ENCODE measurements around the gene CDYL. TPM values are rescaled to one million over a fixed set of nuclear protein-coding genes. Genes with fewer than 3 reads are reported as not detected.
A peak's percentile ranks its signal among the peaks of the same experiment; 100 is the strongest.

Gene CDYL
- total RNA-seq, 1 donor from 2014 or later = 29.3 TPM

DNA sequence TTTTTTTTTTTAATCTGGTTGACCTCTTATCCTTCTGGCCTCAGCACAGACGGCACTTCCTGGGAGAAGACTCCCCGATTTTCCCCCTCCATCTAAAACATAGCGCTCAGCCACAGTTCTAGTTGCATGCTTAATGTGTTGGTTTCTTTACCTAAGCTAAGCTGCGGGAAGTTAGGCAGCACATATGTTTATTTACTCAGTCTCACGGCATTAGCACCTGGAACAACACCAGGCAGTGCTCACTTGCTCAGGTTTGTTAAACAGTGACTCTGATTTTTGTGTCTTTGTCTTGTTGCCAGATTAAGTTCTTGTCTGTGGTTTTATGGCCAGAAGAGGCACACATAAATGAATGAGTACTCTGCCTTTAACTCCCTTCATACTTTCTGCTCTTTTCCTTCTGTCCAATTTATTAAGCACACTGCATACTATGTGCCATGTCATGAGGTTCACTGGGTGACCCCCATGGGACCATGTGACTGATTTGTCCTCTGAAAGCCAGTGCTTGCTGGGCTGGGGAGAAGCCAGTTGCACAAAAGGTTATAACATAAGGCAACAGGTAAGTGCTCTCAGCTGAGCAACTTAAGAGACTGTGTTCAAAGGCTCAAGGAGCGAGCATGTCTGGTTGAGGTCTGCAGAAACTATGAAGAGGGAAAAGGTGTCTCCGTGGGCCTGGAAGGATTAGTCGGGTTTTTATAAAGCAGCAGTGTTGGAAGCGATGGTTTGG, 134.0 kb downstream of the CDYL start:
- no peak for DNase-seq

DNA sequence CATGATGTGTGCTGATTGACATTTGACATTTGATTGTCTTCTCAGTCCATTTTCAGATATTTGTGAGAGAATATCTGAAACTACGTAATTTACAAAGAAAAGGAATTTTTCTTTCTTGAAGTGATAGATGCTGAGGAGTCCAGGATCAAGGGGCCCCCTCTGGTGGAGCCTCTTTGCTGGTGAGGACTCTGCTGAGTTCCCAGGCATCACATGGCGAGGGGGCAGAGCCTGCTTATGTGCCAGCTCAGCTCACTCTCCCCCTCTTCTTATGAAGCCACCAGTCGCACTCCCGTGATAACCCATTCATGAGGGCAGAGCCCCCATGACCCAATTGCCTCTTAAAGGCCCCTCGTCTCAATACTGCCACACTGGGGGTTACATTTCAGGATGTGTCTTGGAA, 136.4 kb downstream of the CDYL start:
- no peak for DNase-seq

DNA sequence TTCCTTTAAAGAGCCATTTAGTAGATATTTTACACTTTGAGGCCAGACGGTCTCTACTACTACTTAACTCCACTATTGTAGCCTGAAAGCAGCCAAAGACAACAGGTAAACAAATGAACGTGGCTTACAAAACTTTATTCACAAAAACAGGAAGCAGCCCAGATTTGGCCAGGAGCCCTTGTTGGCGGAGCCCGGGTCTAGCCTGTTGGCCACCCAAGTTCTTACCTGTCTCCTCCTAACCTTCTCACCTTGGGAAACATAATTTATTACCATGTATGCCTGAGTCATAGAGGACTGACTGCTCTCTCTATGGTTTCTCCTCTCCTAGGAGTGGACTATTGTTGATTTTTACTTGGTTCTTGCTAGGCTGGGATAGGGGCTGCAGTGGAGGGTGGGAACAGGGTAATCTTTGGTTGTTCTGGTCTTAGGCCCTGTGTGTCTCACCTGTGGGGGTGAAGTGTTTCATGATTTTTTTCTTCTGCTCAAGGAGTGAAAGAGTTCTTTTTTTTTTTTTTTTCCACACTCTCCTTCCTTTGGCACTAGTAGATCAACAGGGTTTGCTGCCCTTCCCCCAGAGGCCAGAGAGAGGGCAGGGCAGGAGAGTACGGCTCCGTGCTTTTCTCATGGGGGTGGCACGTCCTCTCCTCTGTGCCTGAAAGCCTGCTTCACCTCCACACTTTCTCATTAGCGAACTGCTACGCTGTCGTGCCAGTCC, 137.7 kb downstream of the CDYL start:
- peak; percentile 31 for DNase-seq

DNA sequence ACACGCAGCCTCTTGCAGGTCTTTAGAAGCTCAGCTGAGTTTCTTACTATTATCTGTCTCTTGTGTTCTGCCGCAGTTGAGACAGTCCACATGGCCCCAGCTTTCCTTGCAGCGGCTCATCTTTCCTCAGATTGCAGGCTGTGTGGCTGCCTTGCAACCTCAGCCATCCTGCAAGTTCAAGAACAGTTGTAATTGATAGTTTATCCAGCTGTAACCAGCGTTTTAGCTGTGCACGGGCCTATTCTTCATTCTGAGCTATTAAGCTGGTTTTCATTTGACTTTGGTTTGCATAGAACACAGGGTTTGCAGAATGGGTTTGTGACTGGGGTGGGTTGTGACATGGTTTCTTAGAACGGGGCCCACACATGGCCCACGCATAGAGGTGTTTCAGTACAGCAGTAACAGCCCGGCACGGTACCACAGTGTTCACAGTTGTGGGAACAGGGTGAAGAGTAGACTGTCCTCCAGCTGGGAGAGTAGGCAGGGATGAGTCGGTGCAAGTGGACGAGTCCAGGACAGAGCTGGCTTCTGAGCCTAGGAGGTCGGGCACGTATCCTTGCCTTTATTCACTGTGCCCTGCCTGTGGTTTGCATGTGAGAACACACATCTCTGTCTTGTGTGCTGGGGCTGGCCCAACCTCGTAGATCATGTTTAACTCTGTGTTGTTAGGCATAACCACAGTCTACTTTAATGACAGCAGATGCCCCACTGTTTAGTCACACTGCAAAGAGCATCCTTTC, 138.4 kb downstream of the CDYL start:
- DNase-seq = no peak

DNA sequence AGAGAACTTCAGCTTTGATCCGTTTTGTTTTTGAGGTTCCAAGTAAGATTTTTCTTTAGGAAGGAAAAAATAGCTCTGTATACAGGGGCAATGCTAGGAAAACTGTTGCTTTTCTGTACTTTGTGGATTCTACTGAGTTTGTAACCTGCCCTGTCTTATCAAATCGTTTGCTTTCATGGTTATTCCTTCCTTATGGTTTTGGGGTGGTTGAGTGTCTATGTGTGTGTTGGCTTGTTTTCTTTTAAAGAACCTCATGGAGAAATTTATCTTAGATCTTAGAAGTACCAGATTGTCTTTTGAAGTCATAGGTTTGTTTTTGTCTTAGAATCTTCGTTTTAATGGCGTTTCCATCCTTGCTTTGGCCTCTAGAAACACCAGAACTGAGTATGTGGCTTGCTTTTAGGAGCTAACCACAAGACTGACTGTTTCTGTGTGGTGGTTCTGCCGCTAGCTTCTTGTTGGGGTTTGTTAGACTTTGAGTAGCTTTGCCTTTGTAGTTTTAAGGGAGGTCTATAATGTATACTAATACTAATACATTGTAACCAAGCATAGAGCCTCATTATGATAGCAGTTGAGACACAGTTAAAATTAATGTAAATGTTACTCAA, 140.9 kb downstream of the CDYL start:
- no peak for DNase-seq

DNA sequence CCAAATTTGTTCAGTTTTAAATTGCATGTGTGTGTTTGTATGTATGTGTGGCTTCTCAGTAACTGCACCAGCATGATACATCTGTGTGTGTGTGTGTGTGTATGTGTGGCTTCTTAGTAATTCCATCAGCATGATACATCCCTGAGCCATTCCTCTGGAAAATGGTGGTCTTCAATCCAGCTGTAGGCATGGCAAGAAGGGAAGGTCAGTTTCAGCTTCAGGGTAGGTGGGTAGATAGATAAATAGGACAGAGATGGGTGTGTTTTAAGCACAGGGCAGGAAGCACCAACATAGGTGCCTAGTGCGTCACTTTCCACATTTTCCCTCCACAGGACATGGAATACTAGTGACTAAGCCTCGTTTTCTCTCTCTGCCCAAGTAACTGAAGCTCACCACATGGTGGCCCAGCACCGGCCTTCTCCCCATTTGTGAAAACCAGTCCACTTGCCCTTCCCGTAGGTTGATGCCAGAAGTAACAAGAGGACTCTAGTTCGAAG, 144.8 kb downstream of the CDYL start:
- DNase-seq = peak; percentile 56

DNA sequence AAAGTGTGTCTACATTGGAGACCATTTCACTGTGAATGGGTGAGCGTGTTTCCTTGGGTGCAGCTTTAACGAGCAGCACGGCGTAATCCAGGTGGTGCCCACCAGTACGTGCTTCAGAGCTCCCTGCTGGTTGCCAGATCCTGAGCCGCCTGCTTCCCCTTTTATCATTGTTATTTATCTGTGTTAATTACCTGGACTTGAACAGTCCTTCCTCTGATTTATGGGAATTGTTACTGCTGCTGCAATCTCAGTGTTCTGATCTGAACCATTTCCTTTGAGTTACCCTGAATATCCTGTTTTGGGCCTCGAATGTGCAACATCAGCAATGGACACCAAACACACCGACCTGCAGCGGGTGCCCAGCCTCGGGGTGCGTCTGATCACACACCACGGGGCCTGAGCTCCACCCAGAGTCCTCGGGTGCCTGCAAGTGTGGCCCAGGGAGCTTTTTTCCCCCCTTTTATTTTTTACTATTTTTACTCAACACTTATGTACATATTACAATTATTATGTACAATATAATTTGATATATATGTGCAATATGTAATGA, 146.4 kb downstream of the CDYL start:
- peak; percentile 70 for DNase-seq

DNA sequence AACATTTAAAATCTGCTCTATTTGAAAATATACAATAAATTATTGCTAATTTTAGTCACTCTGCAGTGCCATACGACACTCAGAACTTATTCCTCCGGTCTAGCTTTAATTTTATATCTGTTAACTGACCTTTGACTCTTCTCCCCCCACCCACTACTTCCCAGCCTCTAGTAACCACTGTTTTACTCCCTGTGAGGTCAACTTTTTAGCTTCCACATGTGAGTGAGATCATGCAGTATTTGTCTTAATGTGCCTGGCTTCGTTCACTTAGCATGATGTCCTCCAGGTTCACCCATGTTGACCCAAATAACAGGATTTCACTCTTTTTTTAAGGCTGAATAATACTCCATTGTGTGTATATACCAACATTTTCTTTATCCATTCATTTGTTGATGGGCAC, 146.9 kb downstream of the CDYL start:
- DNase-seq = peak; percentile 31

DNA sequence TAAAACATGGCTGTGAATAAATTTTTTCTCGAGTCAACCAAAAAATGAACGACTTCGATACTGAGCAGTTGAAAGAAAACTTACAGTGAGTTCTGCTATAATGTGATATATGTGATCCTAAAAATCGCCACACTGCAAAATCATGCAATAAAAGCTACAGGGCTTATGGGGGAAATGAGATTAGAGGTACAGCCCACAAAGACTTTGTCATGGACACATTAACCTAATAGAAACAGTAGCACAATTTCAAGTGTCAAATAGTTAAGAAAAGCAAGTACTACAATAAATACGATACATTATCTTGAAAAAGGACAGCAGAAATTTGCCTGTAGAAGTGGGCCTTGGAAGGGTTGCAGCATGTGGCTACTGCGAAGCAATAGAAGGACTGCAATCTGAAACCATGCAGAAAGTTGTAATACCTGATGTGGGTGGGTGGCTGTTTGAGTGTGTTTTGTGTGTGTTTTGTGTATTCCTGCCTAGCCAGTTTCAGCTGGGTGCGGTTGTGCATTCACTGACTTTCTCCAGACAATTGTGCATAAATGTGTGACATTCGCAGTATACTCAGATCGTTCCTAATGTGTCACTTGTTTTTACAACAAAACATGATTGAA, 148.6 kb downstream of the CDYL start:
- no peak for DNase-seq

DNA sequence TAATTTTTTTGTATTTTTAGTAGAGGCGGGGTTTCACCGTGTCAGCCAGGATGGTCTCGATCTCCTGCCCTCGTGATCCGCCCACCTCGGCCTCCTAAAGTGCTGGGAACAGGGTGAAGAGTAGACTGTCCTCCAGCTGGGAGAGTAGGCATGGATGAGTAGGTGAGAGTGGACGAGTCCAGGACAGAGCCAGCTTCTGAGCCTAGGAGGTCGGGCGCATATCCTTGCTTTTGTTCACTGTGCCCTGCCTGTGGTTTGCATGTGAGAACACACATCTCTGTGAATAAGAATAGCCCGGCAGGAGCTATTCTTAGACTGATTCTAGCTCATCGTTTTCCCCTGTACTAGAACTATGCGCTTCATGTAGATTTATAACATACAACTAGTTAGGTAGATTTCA, 149.4 kb downstream of the CDYL start:
- DNase-seq = no peak

DNA sequence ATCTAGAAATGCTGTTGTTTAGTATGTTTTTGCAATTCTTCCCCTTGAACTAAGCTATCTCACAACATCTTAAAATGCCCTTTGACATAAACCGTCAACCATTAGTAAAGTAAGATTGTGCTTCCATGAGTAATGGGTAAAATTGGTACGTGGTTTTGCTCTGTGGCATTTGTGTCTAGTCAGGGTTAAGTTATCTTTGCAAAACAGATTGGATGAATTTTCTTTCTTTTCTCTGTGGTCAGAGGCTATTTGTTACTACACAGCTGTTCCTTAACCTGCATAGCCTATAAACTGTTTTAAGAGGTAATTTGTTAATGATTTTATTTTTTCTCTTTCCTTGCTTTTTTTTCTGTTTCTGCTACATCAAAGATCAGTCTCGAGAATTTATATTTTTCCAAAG, 152.2 kb downstream of the CDYL start:
- no peak for DNase-seq

DNA sequence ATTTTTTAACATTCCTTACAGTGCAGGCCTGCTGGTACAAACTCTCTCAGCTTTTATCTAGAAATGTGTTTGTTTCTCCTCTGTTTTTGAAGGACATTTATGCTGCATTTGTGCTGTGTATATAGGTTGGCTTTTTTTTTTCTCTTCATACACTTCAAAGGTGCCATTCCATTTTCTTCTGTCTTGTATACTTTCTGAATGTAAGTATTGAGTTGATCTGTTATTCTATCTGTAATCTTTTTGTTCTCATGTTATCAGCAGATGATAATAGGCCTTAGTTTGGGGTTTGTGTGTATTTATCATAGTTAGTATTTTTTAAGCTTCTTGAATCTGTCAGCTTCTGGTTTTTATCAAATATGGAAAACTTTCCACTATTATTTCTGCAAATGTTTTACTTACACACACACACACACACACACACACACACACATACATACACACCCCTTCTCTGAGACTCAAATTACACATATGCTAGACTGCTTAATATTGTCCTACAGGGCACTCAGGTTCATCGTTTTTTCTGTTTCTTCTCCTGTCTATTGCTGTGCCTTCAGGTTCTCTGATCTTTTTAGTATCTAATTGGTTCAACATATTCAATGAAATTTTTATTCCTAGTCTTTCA, 153.0 kb downstream of the CDYL start:
- DNase-seq = no peak

DNA sequence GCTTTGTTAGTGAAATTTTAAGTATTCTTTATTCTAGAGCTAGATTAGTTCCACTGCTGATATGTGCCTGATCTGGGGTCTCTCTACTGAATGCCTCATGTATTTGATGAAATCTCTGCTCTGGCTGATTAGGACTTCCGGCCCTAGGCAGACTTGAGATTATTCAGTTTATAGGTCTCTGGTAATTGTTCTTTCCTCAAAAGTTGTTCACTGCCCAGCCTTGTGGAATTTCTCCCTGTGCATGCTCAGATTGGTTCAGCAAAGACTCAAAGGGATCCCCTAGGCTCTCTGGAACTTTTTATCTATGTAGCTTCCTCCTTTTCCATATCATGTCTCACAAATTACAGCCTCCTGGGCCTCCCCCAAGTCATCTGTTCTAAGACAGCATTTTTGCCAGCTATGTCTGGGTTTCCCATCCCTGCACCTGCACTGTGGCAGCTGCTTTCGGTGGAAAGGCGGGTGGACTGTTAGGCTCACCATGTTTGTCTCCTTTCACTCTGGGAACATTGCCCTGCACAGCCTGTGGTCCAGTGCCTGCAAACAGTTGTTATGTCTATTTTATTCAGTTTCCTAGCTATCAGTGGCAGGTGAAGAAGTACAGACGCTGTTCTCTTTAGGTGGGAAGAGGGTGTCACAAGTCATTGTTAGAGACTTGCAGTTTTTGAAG, 154.0 kb downstream of the CDYL start:
- DNase-seq = no peak

DNA sequence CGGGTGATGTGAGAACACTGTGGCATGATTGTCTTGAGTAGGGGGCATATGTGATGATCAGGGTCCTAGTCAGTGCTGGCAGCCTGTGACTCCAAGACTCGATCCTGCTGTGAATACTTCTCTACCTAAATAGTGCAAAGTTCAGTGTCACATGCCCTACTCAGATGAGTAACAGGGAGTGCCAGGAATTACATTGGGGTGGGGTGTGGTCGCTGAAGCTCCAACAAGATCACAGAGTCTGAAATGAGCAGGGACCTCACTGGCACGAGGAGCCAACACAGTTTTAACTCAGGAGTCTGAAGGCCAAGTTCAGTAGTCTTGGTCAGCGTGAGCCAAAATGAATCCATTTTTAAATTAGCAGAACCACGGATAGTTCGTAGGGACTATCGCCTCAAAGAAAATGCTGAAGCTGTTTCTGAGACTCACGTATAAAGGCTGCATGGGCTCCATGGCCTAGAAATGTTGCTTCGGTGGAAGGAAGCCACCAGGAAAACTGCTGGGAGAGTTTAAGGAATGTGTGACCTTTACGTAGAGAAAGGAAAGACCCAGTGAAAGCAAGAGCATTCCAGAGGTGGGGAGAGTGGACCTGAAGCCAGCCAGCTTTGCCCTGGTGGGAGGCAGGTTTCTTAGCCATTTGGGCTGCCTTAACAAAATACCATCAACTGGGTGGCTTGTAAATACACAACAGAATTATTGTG, 155.5 kb downstream of the CDYL start:
- peak; percentile 31 for DNase-seq

DNA sequence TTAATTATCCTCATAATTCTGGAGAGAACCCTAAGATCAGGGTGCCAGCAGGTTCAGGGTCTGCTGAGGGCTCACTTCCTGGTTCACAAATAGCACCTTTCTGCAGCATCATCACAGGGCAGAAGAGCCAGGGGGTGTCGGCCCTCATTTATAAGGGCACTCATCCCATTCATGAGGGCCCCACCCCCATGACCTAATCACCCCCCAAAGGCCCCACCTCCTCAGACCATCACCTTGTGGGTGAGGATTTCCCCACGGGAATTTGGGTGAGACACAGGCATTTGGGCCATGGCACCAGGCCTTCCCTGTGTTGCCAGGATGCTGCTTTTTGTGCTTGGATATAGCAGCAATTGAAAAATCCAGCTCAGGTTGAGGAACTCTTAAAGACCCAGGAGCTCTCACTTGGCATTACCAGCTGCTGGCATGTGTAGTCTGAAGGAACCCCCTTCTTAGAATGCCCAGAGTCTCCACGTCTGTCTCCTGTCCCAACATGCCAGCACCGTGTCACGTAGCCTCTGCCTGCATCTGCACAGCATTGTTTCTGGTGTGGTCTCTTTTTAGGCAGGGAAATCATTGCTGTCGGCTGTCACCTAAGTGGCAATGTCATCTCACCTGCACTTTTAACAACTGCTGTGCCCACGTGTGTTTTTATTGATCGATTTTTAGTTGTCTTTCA, 156.2 kb downstream of the CDYL start:
- DNase-seq = no peak

DNA sequence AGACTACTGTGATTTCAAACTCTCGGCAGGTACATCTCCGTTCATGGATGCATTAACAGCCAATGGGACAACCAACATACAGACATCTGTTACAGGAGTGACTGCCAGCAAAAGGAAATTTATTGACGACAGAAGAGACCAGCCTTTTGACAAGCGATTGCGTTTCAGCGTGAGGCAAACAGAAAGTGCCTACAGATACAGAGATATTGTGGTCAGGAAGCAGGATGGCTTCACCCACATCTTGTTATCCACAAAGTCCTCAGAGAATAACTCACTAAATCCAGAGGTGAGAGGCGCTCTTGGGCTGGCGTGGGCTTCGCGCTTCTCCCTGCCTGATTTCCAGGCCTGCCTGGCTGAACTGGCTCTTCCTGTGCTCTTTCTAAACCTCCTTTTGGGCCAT, 159.3 kb downstream of the CDYL start:
- no peak for DNase-seq

DNA sequence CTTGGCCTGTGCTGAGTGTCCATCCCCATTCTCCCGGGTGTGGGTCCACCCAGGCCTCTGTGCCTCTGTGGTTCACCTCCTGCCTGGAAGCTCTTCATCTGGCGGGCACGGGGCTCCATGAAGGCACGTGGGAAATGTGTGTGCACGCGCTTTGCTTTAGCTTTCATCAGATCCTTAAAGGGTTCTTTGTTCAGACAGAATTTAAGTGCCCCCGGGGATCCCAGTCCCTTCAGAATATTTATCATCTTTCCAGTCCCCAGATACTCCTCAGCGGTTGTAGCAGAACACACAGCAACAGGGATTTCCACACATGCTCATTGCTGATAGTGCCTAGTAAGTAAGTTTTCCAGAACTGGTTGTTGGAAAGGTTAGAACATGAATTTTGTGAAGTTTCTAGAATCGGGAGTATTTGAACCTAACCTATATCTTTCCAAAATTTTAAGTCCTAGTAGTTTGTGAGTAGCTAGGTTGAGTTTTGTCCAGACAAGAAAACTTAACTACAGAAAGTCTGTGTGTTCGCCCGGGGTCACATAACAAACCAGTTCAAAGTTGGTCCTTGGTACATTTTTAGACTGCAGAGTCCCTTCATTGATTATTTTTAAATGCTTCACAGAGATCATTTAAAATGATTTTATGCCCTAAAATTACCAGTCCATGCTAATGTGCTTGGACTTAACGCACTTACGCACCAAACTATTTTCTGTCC, 159.9 kb downstream of the CDYL start:
- no peak for DNase-seq

DNA sequence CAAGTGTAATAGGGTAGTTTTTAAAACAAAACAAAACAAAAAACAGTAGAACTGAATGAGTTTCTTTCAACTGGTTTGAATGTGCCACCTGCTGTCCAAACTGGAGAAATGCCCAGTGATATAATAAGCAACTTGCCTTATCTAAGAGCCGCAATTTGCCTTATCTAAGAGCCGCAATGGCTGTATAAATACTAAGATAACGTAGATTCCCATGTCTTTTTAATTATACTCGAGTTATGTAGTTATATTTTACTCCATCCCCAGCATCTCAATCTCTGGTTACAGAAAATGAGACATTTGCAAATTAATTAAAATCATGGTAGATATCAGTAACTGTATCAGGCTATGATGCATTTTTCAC, 160.5 kb downstream of the CDYL start:
- peak; percentile 80 for DNase-seq

DNA sequence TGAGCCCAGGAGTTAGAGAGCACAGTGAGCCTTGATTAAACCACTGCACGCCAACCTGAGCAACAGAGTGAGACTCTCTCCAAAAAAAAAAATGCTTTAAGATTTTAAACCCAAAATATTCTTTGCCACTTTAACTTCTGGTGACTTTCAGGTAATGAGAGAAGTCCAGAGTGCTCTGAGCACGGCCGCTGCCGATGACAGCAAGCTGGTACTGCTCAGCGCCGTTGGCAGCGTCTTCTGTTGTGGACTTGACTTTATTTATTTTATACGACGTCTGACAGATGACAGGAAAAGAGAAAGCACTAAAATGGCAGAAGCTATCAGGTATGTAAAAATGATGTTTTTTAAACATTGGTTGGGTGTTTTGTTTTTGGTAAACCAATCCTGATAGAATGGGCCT, 161.2 kb downstream of the CDYL start:
- DNase-seq = no peak

DNA sequence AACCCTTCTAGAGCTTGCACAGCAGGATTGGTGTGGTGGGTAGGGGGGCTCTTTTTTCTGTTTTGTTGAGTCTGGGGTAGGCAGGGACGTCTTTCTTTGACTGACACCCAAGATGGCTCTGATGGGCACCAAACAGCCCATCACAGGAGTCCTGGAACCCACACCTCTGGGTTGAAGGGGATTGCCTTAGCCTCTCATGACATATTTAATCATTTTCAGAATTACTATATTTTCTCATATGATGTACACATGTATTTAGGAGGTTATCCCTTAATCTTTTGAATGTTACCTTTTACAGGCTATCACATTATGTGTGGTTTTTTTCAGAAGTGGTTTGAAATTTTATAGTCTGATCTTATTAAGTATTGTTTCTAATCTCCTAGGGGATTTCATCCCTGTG, 163.0 kb downstream of the CDYL start:
- DNase-seq = no peak

Measured in dermis blood vessel endothelial cell (primary cell).